Measurements from ENCODE around the gene CLTB.

CLTB gene

GRCh38 chr5:176342766-176343458, 73.4 kb downstream of the CLTB start:
- DNase-seq: no peak

Measured in hippocampal formation (tissue), 2 donors.